ENCODE measurements around the gene ZFYVE1. TPM values are rescaled to one million over a fixed set of nuclear protein-coding genes. Genes with fewer than 3 reads are reported as not detected.
"Not testable (repeated sequence)": the region's sequence is repeated elsewhere in the genome, so short reads cannot be mapped to it uniquely, and the experiment has no call there.

ZFYVE1 gene
- total and polyA plus RNA-seq, 2 of the 13 experiments (the other 11 are each of a cell fraction or from before 2014, with no cell fraction given), result 2.6 to 5.3 TPM

- H3K79me2 ChIP-seq (ENCODE audit: insufficient read depth, low read length); DNase-seq (ENCODE audit: low spot score); BruUV-seq (replicated peaks); in situ Hi-C loops (cut with HindIII; ENCODE audit: extremely low pct_ligation_motif_present, low pct_unique_long_range_greater_than_20kb); H3K27me3 ChIP-seq (ENCODE audit: control insufficient read depth in 1 of 2, insufficient read depth in 2 of 2, low read length in 2 of 2); FAIRE-seq; H2AFZ ChIP-seq (ENCODE audit: low read length); H3K4me1 ChIP-seq (ENCODE audit: insufficient read depth, low read length); H3K9ac ChIP-seq (ENCODE audit: insufficient read depth, low read depth, low read length); ATAC-seq; POLR2A ChIA-PET; H3K27ac ChIP-seq (ENCODE audit: extremely low read length, insufficient read depth, low read length); H3K9me3 ChIP-seq (ENCODE audit: low read length); H3K4me2 ChIP-seq (ENCODE audit: low read depth, low read length); H3K36me3 ChIP-seq (replicated peaks in 1 of 2; ENCODE audit: control insufficient read depth in 1 of 2, insufficient read depth in 2 of 2, low read length in 2 of 2); CTCF ChIA-PET (ENCODE audit: low intra/inter-chr PET ratio, low total read pairs); H3K4me3 ChIP-seq (replicated peaks in 1 of 3; ENCODE audit: insufficient read depth in 1 of 3, low read depth in 2 of 3, low read length in 3 of 3); intact Hi-C loops (cut with micrococcal nuclease; ENCODE audit: unreplicated experiment); H4K20me1 ChIP-seq (ENCODE audit: insufficient read depth, low read length): not testable (repeated sequence)
- WGBS (ENCODE audit: low lambda C conversion rate), result 98% methylated on average over 14 of the region's 14 CpGs
These were observed 11.4 kb downstream of the ZFYVE1 start for GRCh38 chr14:73015552-73015951.

GRCh38 chr14:73014105-73014504 lies 12.8 kb downstream of the ZFYVE1 start:
- BruUV-seq (replicated peaks), result no TSS peak
- no peak overlapping the region for H3K4me3 ChIP-seq (replicated peaks in 1 of 3; ENCODE audit: insufficient read depth in 1 of 3, low read depth in 2 of 3, low read length in 3 of 3)
- FAIRE-seq (no peak), ATAC-seq (no peak), DNase-seq (ENCODE audit: low spot score) (no peak)
- no peaks in the 10 kb centered on the region for H3K27me3 ChIP-seq (ENCODE audit: control insufficient read depth in 1 of 2, insufficient read depth in 2 of 2, low read length in 2 of 2)
- in situ Hi-C loops (cut with HindIII; ENCODE audit: extremely low pct_ligation_motif_present, low pct_unique_long_range_greater_than_20kb), result no loop called here
- no peak overlapping the region for H2AFZ ChIP-seq (ENCODE audit: low read length)
- intact Hi-C loops (cut with micrococcal nuclease; ENCODE audit: unreplicated experiment), result no loop called here
- no peaks in the 10 kb centered on the region for H4K20me1 ChIP-seq (ENCODE audit: insufficient read depth, low read length)
- no peak overlapping the region for H3K4me2 ChIP-seq (ENCODE audit: low read depth, low read length)
- H3K9me3 ChIP-seq (ENCODE audit: low read length), result no peaks in the 10 kb centered on the region
- 47% methylated on average over 2 of the region's 2 CpGs for WGBS (ENCODE audit: low lambda C conversion rate)
- CTCF ChIA-PET (ENCODE audit: low intra/inter-chr PET ratio, low total read pairs), result no interaction called here
- no peaks in the 10 kb centered on the region; a peak in 2 of 5 replicates for H3K36me3 ChIP-seq (replicated peaks in 1 of 2; ENCODE audit: control insufficient read depth in 1 of 2, insufficient read depth in 2 of 2, low read length in 2 of 2)
- no peaks in the 10 kb centered on the region for H3K4me1 ChIP-seq (ENCODE audit: insufficient read depth, low read length)
- no peaks in the 10 kb centered on the region for H3K79me2 ChIP-seq (ENCODE audit: insufficient read depth, low read length)
- POLR2A ChIA-PET, result no interaction called here
- no peak for TF ChIP-seq NCOA5 (CRISPR knock-in tag; IDR thresholded peaks at IDR 0.05)
- no peak for TF ChIP-seq PRDM10 (CRISPR knock-in tag; IDR thresholded peaks at IDR 0.05; ENCODE audit: low read depth)
- TF ChIP-seq ZFP1 (CRISPR knock-in tag; IDR thresholded peaks at IDR 0.05), result no peak
- no peak for TF ChIP-seq SAP130 (CRISPR knock-in tag; IDR thresholded peaks at IDR 0.05; ENCODE audit: low read depth)
- no peak for TF ChIP-seq ZFP36 (IDR thresholded peaks at IDR 0.05; ENCODE audit: borderline replicate concordance, low read depth, low read length, partially characterized antibody)
- TF ChIP-seq SALL2 (CRISPR knock-in tag; IDR thresholded peaks at IDR 0.05), result no peak
- TF ChIP-seq RAD51 (IDR thresholded peaks at IDR 0.05; ENCODE audit: borderline replicate concordance), result no peak
- TF ChIP-seq ZFP41 (CRISPR knock-in tag; IDR thresholded peaks at IDR 0.05; ENCODE audit: borderline replicate concordance), result no peak
- TF ChIP-seq, protein P1, sequence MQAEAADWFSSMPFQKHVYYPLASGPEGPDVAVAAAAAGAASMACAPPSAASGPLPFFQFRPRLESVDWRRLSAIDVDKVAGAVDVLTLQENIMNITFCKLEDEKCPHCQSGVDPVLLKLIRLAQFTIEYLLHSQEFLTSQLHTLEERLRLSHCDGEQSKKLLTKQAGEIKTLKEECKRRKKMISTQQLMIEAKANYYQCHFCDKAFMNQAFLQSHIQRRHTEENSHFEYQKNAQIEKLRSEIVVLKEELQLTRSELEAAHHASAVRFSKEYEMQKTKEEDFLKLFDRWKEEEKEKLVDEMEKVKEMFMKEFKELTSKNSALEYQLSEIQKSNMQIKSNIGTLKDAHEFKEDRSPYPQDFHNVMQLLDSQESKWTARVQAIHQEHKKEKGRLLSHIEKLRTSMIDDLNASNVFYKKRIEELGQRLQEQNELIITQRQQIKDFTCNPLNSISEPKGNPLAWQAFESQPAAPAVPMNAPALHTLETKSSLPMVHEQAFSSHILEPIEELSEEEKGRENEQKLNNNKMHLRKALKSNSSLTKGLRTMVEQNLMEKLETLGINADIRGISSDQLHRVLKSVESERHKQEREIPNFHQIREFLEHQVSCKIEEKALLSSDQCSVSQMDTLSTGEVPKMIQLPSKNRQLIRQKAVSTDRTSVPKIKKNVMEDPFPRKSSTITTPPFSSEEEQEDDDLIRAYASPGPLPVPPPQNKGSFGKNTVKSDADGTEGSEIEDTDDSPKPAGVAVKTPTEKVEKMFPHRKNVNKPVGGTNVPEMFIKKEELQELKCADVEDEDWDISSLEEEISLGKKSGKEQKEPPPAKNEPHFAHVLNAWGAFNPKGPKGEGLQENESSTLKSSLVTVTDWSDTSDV (CRISPR knock-in tag; IDR thresholded peaks at IDR 0.05), result no peak
- no peak for TF ChIP-seq ZNF546 (CRISPR knock-in tag; conservative IDR thresholded peaks at IDR 0.05)
- TF ChIP-seq ZNF484 (CRISPR knock-in tag; IDR thresholded peaks at IDR 0.05; ENCODE audit: borderline replicate concordance, low read depth), result no peak
- H3K27ac ChIP-seq (ENCODE audit: extremely low read length, insufficient read depth, low read length), result no peak overlapping the region
- H3K9ac ChIP-seq (ENCODE audit: insufficient read depth, low read depth, low read length), result no peak overlapping the region

Data from HepG2 (cell line).